GM12878 (cell line): ENCODE measurements around the gene EP300. TPM values are rescaled to one million over a fixed set of nuclear protein-coding genes. Genes with fewer than 3 reads are reported as not detected.
A peak's percentile ranks its signal among the peaks of the same experiment; 100 is the strongest.

Experiments
- ATAC-seq: fragments of 200-7000 bp; cut with Tn5 transposase; 3 replicates; pipeline ENCODE4 v1.9.1; 2020; ENCODE audit warnings: mild to moderate bottlenecking, moderate library complexity
- Bru-seq: library from RNA; stranded (reverse); fragments of 400-500 nt; gene quantifications from one replicate; lab custom pipeline; 2021; lab: Mats Ljungman, UMichigan
- BruChase-seq, 2 experiments: library from RNA; stranded (reverse); fragments of 400-500 nt; gene quantifications; one replicate each; lab custom pipeline; 2021; lab: Mats Ljungman, UMichigan
- BruUV-seq: library from RNA; stranded (reverse); fragments of 400-500 nt; replicated peaks from 2 replicates; lab custom pipeline; 2021; lab: Mats Ljungman, UMichigan
- CTCF ChIA-PET: fragments of 300-600 bp; sonication (Branson Sonifier 250); formaldehyde crosslinking; extraction: SDS; loops from one replicate; lab custom pipeline; 2021; ENCODE audit warnings: inconsistent platforms; lab: Yijun Ruan, JAX
- POLR2A ChIA-PET: fragments of 350-600 bp; formaldehyde crosslinking; extraction: SDS; loops from one replicate; lab custom pipeline; 2021; ENCODE audit warnings: inconsistent platforms; lab: Charles Lee
- RAD21 ChIA-PET: fragments of 300-600 bp; sonication (Branson Sonifier 250); formaldehyde crosslinking; loops from one replicate; lab custom pipeline; 2023; ENCODE audit warnings: antibody characterized with exemption; ENCODE audit not compliant: unreplicated experiment; lab: Charles Lee
- SMC1A ChIA-PET: fragments of 300-600 bp; sonication (Branson Sonifier 250); formaldehyde crosslinking; loops from one replicate; lab custom pipeline; 2023; ENCODE audit not compliant: unreplicated experiment, uncharacterized antibody; lab: Charles Lee
- DNase-seq: peaks from one replicate; pipeline ENCODE4 v3.0.0-alpha.2; 2011; ENCODE audit warnings: low read depth, low spot score
- FAIRE-seq: peaks from 3 replicates; lab custom pipeline; 2011; peaks lifted over from hg19 to GRCh38; lab: Jason Lieb, UNC
- H2AFZ ChIP-seq: 2 replicates; pipeline ENCODE4 v1.6.0; 2011; ENCODE audit warnings: low read depth, low read length, control low read depth; ENCODE audit not compliant: control insufficient read depth
- H3K27ac ChIP-seq: 2 replicates; pipeline ENCODE4 v1.5.1; 2011; ENCODE audit warnings: control low read depth; ENCODE audit not compliant: control insufficient read depth, insufficient read depth
- H3K27me3 ChIP-seq, 2 experiments: replicated peaks in 1 of 2; 2 replicates each; pipeline versions ENCODE4 v1.6.0 to v1.6.1; 2011; ENCODE audit warnings: low read length in 1 of 2; ENCODE audit not compliant: control insufficient read depth in 2 of 2, insufficient read depth in 2 of 2
- H3K36me3 ChIP-seq, 2 experiments: 2 replicates each; pipeline ENCODE4 v1.5.1; 2011; ENCODE audit warnings: low read length in 1 of 2; ENCODE audit not compliant: control insufficient read depth in 2 of 2, insufficient read depth in 2 of 2
- H3K4me1 ChIP-seq: 2 replicates; pipeline ENCODE4 v1.6.1; 2011; ENCODE audit warnings: mild to moderate bottlenecking, low read length, moderate library complexity, mixed read lengths; ENCODE audit not compliant: control insufficient read depth, insufficient read depth
- H3K4me2 ChIP-seq: 2 replicates; pipeline ENCODE4 v1.6.0; 2011; ENCODE audit warnings: control low read depth; ENCODE audit not compliant: control insufficient read depth, insufficient read depth
- H3K4me3 ChIP-seq: fragments of 200-600 bp; sonication (generic); 2 replicates; pipeline ENCODE4 v1.5.1; 2016
- H3K79me2 ChIP-seq: 2 replicates; pipeline ENCODE4 v1.6.0; 2011; ENCODE audit warnings: low read length; ENCODE audit not compliant: control insufficient read depth, insufficient read depth
- H3K9ac ChIP-seq: 2 replicates; pipeline ENCODE4 v1.8.0; 2011; ENCODE audit warnings: low read length, control low read depth, mixed read lengths; ENCODE audit not compliant: control insufficient read depth, insufficient read depth
- H3K9me3 ChIP-seq: replicated peaks from 3 replicates; pipeline ENCODE4 v1.5.1; 2011; ENCODE audit warnings: mild to moderate bottlenecking, low read length; ENCODE audit not compliant: control insufficient read depth, insufficient read depth
- H4K20me1 ChIP-seq: 2 replicates; pipeline ENCODE4 v1.6.0; 2011; ENCODE audit not compliant: control insufficient read depth, insufficient read depth
- ASH2L ChIP-seq: fragments of 300-600, 200-600 bp; sonication (generic); IDR thresholded peaks from 2 replicates; pipeline ENCODE4 v1.6.1; 2017; ENCODE audit warnings: low read depth, mild to moderate bottlenecking, borderline replicate concordance
- CEBPZ ChIP-seq: fragments of 150-350 bp; IDR thresholded peaks from 2 replicates; pipeline ENCODE4 v1.6.1; 2016; ENCODE audit warnings: low read depth, low read length
- GATAD2B ChIP-seq: fragments of 450-650 bp; conservative IDR thresholded peaks from 2 replicates; pipeline ENCODE4 v1.6.1; 2017; ENCODE audit warnings: low read depth, mild to moderate bottlenecking, moderate library complexity
- IKZF1 ChIP-seq: fragments of 450-650 bp; conservative IDR thresholded peaks from 2 replicates; pipeline ENCODE4 v1.6.1; 2017; ENCODE audit warnings: antibody characterized with exemption, mild to moderate bottlenecking
- KLF5 ChIP-seq: fragments of 450-650 bp; IDR thresholded peaks from 2 replicates; pipeline ENCODE4 v1.6.1; 2014; ENCODE audit warnings: mild to moderate bottlenecking; ENCODE audit not compliant: partially characterized antibody
- LARP7 ChIP-seq: fragments of 450-650 bp; IDR thresholded peaks from 2 replicates; pipeline ENCODE4 v1.6.1; 2017; ENCODE audit warnings: mild to moderate bottlenecking
- MEF2A ChIP-seq: IDR thresholded peaks from 2 replicates; pipeline ENCODE4 v1.6.1; 2011; ENCODE audit warnings: low read depth, mild to moderate bottlenecking, low read length, moderate library complexity; ENCODE audit not compliant: insufficient read depth
- RELA ChIP-seq: fragments of 450-650 bp; IDR thresholded peaks from 2 replicates; pipeline ENCODE4 v1.8.0; 2014; ENCODE audit warnings: borderline replicate concordance; ENCODE audit not compliant: partially characterized antibody
- SIX5 ChIP-seq: IDR thresholded peaks from 2 replicates; pipeline ENCODE4 v1.6.1; 2011; ENCODE audit warnings: mild to moderate bottlenecking, low read depth, low read length, moderate library complexity; ENCODE audit not compliant: severe bottlenecking
- SUZ12 ChIP-seq: fragments of 200-600 bp; sonication (generic); IDR thresholded peaks from one replicate; pipeline ENCODE4 v1.6.1; 2018; ENCODE audit warnings: antibody characterized with exemption, mild to moderate bottlenecking; ENCODE audit not compliant: unreplicated experiment
- TAF1 ChIP-seq: IDR thresholded peaks from 2 replicates; pipeline ENCODE4 v1.6.1; 2011; ENCODE audit warnings: mild to moderate bottlenecking, low read depth, low read length, borderline replicate concordance
- ZNF622 ChIP-seq: fragments of 450-650 bp; IDR thresholded peaks from 2 replicates; pipeline ENCODE4 v1.6.1; 2017; ENCODE audit warnings: mild to moderate bottlenecking, inconsistent platforms
- WGBS: methylation state at CpG from one replicate; pipeline ENCODE4 v1.1.6; 2016; ENCODE audit warnings: low lambda C conversion rate; ENCODE audit not compliant: insufficient replicate concordance, insufficient coverage; ENCODE audit errors: missing lambda C conversion rate; 5-methylcytosine and 5-hydroxymethylcytosine counted together
- in situ Hi-C: fragments of 300-500 bp; cut with MboI; formaldehyde crosslinking; loops from 9 replicates; pipeline ENCODE4 v1.14.3; 2018; ENCODE audit warnings: mixed read lengths
- intact Hi-C: fragments of 100-400 bp; cut with micrococcal nuclease; formaldehyde crosslinking; loops from one replicate; pipeline ENCODE4 v1.14.2; 2022; ENCODE audit not compliant: unreplicated experiment
- long read RNA-seq, 2 experiments: library from polyadenylated mRNA; unstranded; transcript quantifications; one replicate each; pipeline ENCODE4 v2.0.0, GENCODE V29; 2019 to 2020
- polyA minus RNA-seq, 3 experiments: library from RNA; depleted of rRNA, polyadenylated mRNA; stranded (reverse); fragments of >200 nt; gene quantifications; 2 replicates each; pipeline ENCODE4 v1.2.3, GENCODE V29; 2011
- polyA plus RNA-seq, 11 experiments: library from polyadenylated mRNA; depleted of rRNA in 4 of 11; unstranded in 6 of 11; stranded (reverse) in 5 of 11; fragments of >200 nt; fragmentation: Nextera tagmentation in 4 of 11; fragmentation: Illumina TruSeq in 1 of 11; extraction: Ambion mirVana in 4 of 11; extraction: Trizol in 1 of 11; gene quantifications; 1 replicate in 1 of 11; 2 replicates in 10 of 11; pipeline versions ENCODE4 v1.2.1 to v1.2.3, GENCODE V29; 2011 to 2016; ENCODE audit warnings: inconsistent platforms in 2 of 11, missing spikeins in 2 of 11, low read depth in 1 of 11
- total RNA-seq, 4 experiments: library from RNA; depleted of rRNA in 3 of 4; stranded (reverse); fragments of >200 nt in 3 of 4; fragmentation: Illumina TruSeq in 1 of 4; extraction: Trizol in 1 of 4; gene quantifications; 2 replicates each; pipeline versions ENCODE4 v1.2.1 to v1.2.3, GENCODE V29; 2013 to 2021
- TF ChIP-seq, protein P1 (sequence below): IDR thresholded peaks from 2 replicates; pipeline ENCODE4 v1.6.1; 2011; ENCODE audit warnings: borderline replicate concordance, low read depth, mild to moderate bottlenecking, moderate library complexity, low read length; ENCODE audit not compliant: insufficient read depth, poor library complexity, severe bottlenecking

Gene EP300
- 306 and 349 TPM in 2 replicates for total RNA-seq (2013; cell fraction: nucleolus; rRNA removed)
- total RNA-seq (2014; rRNA removed) (19.6 and 25.3 TPM in 2 replicates), total RNA-seq (2014; rRNA removed; fragmentation: Illumina TruSeq; extraction: Trizol) (18.2 and 19.0 TPM in 2 replicates), total RNA-seq (2021) (46.8 and 48.5 TPM in 2 replicates), polyA plus RNA-seq (2011; rRNA removed) (9.6 and 14.0 TPM in 2 replicates), polyA plus RNA-seq (2014; fragmentation: Illumina TruSeq; extraction: Trizol) (38.8 and 55.7 TPM in 2 replicates), polyA plus RNA-seq (2014; fragmentation: Nextera tagmentation; extraction: Ambion mirVana) (10 to 100 TPM in 1 of 2 experiments, 1 to 10 TPM in 1; 5.5 to 11.6 TPM), polyA plus RNA-seq (2014; rRNA removed) (23.0 and 23.2 TPM in 2 replicates), polyA plus RNA-seq (2016; fragmentation: Nextera tagmentation; extraction: Ambion mirVana) (10 to 100 TPM; 24.0 to 25.2 TPM), polyA minus RNA-seq (2011; rRNA and poly(A)+ RNA removed) (65.7 and 111 TPM in 2 replicates), Bru-seq, nascent RNA (percentile 92 among the genes with signal in this experiment), BruChase-seq, experiment 1, labeled RNA remaining after a 6-hour chase (percentile 93 among the genes with signal in this experiment), BruChase-seq, experiment 2, labeled RNA remaining after a 2-hour chase (percentile 95 among the genes with signal in this experiment)
- polyA plus RNA-seq (2011; ENCODE audit: low read depth), result 25.8 TPM
- 14.3 and 23.6 TPM in 2 replicates for polyA plus RNA-seq (2011; cell fraction: cytosol; rRNA removed)
- polyA plus RNA-seq (2011; cell fraction: nucleus; rRNA removed), result 37.0 and 54.4 TPM in 2 replicates
- polyA plus RNA-seq (2012), result 25.2 and 26.1 TPM in 2 replicates
- 26.5 and 45.7 TPM in 2 replicates for polyA minus RNA-seq (2011; cell fraction: cytosol; rRNA and poly(A)+ RNA removed)
- 52.8 and 84.3 TPM in 2 replicates for polyA minus RNA-seq (2011; cell fraction: nucleus; rRNA and poly(A)+ RNA removed)
- long read RNA-seq, experiment 1, partial matches to known transcripts, result 2 of 3 reads
- long read RNA-seq, experiment 1, other reads (novel, unspliced or antisense), result 1 of 3 reads
- long read RNA-seq, experiment 2, partial matches to known transcripts, result 20 of 21 reads
- long read RNA-seq, experiment 2, other reads (novel, unspliced or antisense), result 1 of 21 reads

DNA sequence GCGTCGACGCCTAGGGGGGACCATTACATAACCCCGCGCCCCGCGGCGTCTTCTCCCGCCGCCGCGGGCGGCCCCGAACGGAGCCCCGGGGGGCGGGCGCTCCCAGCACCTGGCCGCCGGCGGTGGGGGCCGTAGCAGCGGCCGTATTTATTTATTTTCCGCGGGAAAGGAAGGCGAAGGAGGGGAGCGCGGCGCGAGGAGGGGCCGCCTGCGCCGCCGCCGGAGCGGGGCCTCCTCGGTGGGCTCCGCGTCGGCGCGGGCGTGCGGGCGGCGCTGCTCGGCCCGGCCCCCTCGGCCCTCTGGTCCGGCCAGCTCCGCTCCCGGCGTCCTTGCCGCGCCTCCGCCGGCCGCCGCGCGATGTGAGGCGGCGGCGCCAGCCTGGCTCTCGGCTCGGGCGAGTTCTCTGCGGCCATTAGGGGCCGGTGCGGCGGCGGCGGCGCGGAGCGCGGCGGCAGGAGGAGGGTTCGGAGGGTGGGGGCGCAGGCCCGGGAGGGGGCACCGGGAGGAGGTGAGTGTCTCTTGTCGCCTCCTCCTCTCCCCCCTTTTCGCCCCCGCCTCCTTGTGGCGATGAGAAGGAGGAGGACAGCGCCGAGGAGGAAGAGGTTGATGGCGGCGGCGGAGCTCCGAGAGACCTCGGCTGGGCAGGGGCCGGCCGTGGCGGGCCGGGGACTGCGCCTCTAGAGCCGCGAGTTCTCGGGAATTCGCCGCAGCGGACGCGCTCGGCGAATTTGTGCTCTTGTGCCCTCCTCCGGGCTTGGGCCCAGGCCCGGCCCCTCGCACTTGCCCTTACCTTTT lies at the start of gene EP300:
TSS of gene EP300 (plus strand) at position 570 of the 795 bp plus-strand sequence. CDS start 413 bp downstream, outside the sequence.
- DNase-seq (no peak), FAIRE-seq (no peak), ATAC-seq (peak; percentile 59)
- Histone ChIP-seq H3K9me3 (no peaks in the 10 kb centered on the region), H3K79me2 (peaks cover 53% of the 10 kb centered on the region), H2AFZ (peak within 1 kb of the TSS; percentile 67), H3K9ac (peak within 1 kb of the TSS; percentile 96), H3K4me3 (peak within 1 kb of the TSS; percentile 95), H3K4me2 (peak within 1 kb of the TSS; percentile 68), H3K27me3 (no peaks in the 10 kb centered on the region), H3K4me1 (no peaks in the 10 kb centered on the region; the same call in 1 of the 2 replicates), H3K27ac (peak within 1 kb of the TSS; percentile 98), H4K20me1 (peaks cover 4% of the 10 kb centered on the region; the same call in 1 of the 2 replicates), H3K36me3 (no peaks in the 10 kb centered on the region)
- TSS peak; percentile 51 for BruUV-seq
- ChIA-PET SMC1A (interaction anchor here (0.8 to 3.3 kb wide), 4 partner anchors 23 to 170 kb away, joined by 3 to 30 read pairs (median 9); partner anchors contain the start of gene RBX1), CTCF (interaction anchor here (1.5 kb wide), 1 partner anchor 170 kb away, joined by 5 read pairs; no protein-coding TSS in a partner anchor), RAD21 (interaction anchor here (1.2 to 3.7 kb wide), 5 partner anchors 23 to 169 kb away, joined by 3 to 42 read pairs (median 11); partner anchors contain the start of gene RBX1), POLR2A (interaction anchor here (0.5 to 2.9 kb wide), 4 partner anchors 23 to 140 kb away, joined by 3 to 31 read pairs (median 4); partner anchors contain the start of gene RBX1)
- in situ Hi-C loops, result no loop called here
- intact Hi-C loops, result loop anchor here (5.0 kb wide), 1 partner anchor 210 kb away; the partner anchor contains the start of gene ZC3H7B
- WGBS, result under 1% methylated on average over 62 of the region's 112 CpGs
- TF ChIP-seq ASH2L, result 0 out of 2 replicates have a peak, but pooled peaks have one; percentile 30
- no peak for TF ChIP-seq ZNF622
- TF ChIP-seq GATAD2B, result peak; percentile 74; the same call in 1 of the 2 replicates
- TF ChIP-seq, protein P1, sequence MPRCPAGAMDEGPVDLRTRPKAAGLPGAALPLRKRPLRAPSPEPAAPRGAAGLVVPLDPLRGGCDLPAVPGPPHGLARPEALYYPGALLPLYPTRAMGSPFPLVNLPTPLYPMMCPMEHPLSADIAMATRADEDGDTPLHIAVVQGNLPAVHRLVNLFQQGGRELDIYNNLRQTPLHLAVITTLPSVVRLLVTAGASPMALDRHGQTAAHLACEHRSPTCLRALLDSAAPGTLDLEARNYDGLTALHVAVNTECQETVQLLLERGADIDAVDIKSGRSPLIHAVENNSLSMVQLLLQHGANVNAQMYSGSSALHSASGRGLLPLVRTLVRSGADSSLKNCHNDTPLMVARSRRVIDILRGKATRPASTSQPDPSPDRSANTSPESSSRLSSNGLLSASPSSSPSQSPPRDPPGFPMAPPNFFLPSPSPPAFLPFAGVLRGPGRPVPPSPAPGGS, result no peak
- peak; percentile 71; the same call in 1 of the 2 replicates for TF ChIP-seq TAF1
- no peak for TF ChIP-seq SUZ12
- TF ChIP-seq SIX5, result no peak
- TF ChIP-seq MEF2A, result 0 out of 2 replicates have a peak, but pooled peaks have one; percentile 5
- peak; percentile 81; the same call in 1 of the 2 replicates for TF ChIP-seq LARP7
- TF ChIP-seq CEBPZ, result no peak
- TF ChIP-seq RELA, result no peak
- TF ChIP-seq KLF5, result no peak
- peak; percentile 65 for TF ChIP-seq IKZF1
